Mesothelial cell of epicardium (in vitro differentiated cells): ENCODE results near the gene XRCC6. TPM values are rescaled to one million over a fixed set of nuclear protein-coding genes. Genes with fewer than 3 reads are reported as not detected.

ENCODE experiments used
- DNase-seq, 2 experiments: peaks; one replicate each; pipeline ENCODE4 v3.0.0; 2021; ENCODE audit warnings: low spot score in 2 of 2; ENCODE audit not compliant: unreplicated experiment in 2 of 2
- H3K27ac Mint-ChIP-seq: 2 replicates; pipeline ENCODE4 v1.8.0; 2021; ENCODE audit warnings: mixed read lengths
- H3K27me3 Mint-ChIP-seq: 2 replicates; pipeline ENCODE4 v1.8.0; 2021; ENCODE audit warnings: low read depth, mixed read lengths
- H3K36me3 Mint-ChIP-seq: 2 replicates; pipeline ENCODE4 v1.8.0; 2021; ENCODE audit warnings: mixed read lengths
- H3K4me1 Mint-ChIP-seq: 2 replicates; pipeline ENCODE4 v1.8.0; 2021; ENCODE audit warnings: mixed read lengths
- H3K4me3 Mint-ChIP-seq: 2 replicates; pipeline ENCODE4 v1.8.0; 2021; ENCODE audit warnings: mild to moderate bottlenecking, moderate library complexity, mixed read lengths
- H3K9me3 Mint-ChIP-seq: 2 replicates; pipeline ENCODE4 v1.8.0; 2021; ENCODE audit warnings: mixed read lengths
- CTCF ChIP-seq: fragments of 200-600 bp; sonication (generic); IDR thresholded peaks from one replicate; pipeline ENCODE4 v1.5.0; 2021; ENCODE audit warnings: antibody characterized with exemption; ENCODE audit not compliant: unreplicated experiment
- total RNA-seq: library from RNA; stranded (reverse); gene quantifications from 3 replicates; pipeline ENCODE4 v1.2.1, GENCODE V29; 2021

Gene XRCC6
- total RNA-seq, 1 donor from 2014 or later, result 221 TPM

DNA sequence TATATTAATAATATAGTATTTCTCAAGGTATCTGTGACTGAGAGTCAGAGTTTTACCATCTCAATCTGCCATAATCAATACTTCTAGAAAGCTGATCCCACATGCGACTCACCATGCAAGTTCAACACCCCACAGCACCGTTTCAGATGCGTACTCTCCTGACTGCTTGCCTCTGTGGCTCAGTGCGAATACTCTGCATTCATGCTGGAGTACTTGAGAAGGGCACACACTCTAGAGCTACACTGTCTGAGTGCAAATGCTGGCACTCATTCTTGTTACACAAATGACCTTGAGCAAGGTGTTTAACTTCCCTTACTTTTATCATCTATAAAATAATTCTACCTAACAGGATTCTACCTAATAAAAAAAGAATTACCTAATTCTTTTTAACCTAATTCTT lies 55.0 kb downstream of the XRCC6 start:
- DNase-seq, result no peak
- Mint-ChIP-seq H3K9me3 (no peaks in the 10 kb centered on the region), H3K27ac (no peak overlapping the region), H3K36me3 (peaks cover 18% of the 10 kb centered on the region), H3K4me3 (no peak overlapping the region), H3K27me3 (no peaks in the 10 kb centered on the region), H3K4me1 (no peaks in the 10 kb centered on the region)
- no peak for TF ChIP-seq CTCF

DNA sequence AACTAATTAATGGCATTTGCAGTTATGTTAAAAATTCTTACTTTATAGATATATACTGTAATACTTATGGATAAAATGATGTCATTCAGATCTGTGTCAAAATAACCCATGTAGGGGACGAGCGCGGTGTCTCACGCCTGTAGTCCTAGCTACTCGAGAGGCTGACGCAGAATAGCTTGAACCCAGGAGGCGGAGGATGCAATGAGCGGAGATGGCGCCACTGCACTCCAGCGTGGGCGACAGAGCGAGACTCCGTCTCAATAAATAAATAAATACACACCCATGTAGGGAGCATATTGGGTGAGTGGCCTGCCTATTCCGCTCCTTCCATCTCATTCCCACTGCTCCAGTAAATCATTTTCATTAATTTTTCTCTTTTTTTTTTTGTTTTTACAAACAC lies 60.5 kb downstream of the XRCC6 start:
- no peak for DNase-seq
- TF ChIP-seq CTCF, result no peak
- H3K36me3 Mint-ChIP-seq, result peaks cover 16% of the 10 kb centered on the region
- no peaks in the 10 kb centered on the region for H3K27me3 Mint-ChIP-seq
- H3K27ac Mint-ChIP-seq, result peak overlapping the region; percentile 96
- H3K4me3 Mint-ChIP-seq, result peak overlapping the region; percentile 99
- peaks cover 3% of the 10 kb centered on the region for H3K4me1 Mint-ChIP-seq
- H3K9me3 Mint-ChIP-seq, result no peaks in the 10 kb centered on the region

DNA sequence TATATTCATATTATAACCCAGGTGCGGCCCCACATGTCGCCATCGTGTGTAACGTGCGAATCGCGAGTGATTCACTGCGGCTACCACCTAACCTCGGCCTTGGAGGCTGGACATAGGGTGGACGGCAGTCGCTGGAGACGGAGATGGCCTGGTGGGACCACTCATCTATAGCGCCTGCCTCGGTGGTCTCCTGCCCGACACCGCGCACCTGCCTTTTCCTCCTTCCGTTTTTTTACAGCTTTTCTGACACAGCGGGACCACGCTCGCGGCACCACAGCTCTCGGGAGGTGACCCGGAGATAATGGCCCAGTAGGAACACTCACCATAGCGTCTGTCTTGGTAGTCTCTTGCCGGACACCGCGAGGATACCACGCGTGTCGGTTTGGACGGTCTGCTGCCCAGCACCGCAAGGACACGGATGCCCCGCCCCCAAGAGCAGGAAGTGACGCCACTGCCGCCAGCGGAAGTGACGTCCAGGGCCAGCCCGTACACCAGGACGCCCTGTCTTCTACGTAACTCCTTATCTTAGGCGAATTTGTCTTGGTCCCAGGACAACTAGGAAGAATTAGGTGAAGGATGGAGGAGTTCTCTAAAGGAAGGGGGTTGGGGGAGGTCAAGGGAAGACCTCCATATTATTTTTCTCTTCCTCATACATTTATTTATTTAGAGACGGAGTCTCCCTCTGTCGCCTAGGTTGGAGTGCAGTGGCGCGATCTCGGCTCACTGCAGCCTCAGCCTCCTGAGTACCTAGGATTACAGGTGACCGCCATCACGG lies 61.1 kb downstream of the XRCC6 start:
- H3K4me1 Mint-ChIP-seq, result peaks cover 4% of the 10 kb centered on the region
- DNase-seq, result peak; percentile 72 to 94
- peak overlapping the region; percentile 96 for H3K27ac Mint-ChIP-seq
- TF ChIP-seq CTCF, result no peak
- H3K4me3 Mint-ChIP-seq, result peak overlapping the region; percentile 99
- H3K27me3 Mint-ChIP-seq, result no peaks in the 10 kb centered on the region
- no peaks in the 10 kb centered on the region for H3K9me3 Mint-ChIP-seq
- peaks cover 16% of the 10 kb centered on the region for H3K36me3 Mint-ChIP-seq

DNA sequence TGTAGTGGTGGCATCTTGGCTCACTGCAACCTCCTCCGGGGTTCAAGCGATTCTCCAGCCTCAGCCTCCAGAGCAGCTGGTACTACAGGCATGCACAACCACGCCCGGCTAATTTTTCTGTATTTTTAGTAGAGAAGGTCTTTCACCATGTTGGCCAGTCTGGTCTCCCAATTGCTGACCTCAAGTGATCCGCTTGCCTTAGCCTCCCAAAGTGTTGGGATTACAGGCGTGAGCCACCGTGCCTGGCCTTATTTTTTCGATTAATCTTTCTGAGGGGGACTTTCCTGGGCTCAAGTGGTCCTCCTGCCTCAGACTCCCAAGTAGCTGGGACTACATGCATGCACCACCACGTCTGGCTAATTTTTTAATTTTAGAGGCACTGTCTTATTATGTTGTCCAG lies 62.0 kb downstream of the XRCC6 start:
- TF ChIP-seq CTCF, result no peak
- peak overlapping the region; percentile 99 for H3K4me3 Mint-ChIP-seq
- H3K36me3 Mint-ChIP-seq, result peaks cover 13% of the 10 kb centered on the region
- H3K9me3 Mint-ChIP-seq, result no peaks in the 10 kb centered on the region
- peaks cover 13% of the 10 kb centered on the region for H3K4me1 Mint-ChIP-seq
- peak overlapping the region; percentile 96 for H3K27ac Mint-ChIP-seq
- DNase-seq, result no peak
- no peaks in the 10 kb centered on the region for H3K27me3 Mint-ChIP-seq

DNA sequence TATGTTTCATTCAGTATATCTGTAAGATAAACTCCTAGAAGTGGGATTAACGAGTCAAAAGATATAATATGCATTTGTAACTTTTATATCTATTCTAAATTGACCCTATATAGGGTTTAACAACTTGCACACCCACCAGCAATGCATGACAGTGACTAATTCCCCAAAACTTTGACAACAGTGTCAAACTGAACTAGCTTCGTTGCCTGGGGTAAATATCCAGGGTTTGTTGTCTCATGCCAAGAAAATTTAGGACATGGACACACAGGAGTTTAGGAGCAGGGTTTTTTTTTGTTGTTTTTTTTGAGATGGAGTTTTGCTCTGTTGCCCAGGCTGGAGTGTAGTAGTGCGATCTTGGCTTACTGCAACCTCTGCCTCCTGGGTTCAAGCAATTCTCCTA lies 62.5 kb downstream of the XRCC6 start:
- no peak for DNase-seq
- H3K4me1 Mint-ChIP-seq, result peaks cover 15% of the 10 kb centered on the region
- no peak for TF ChIP-seq CTCF
- peaks cover 8% of the 10 kb centered on the region for H3K36me3 Mint-ChIP-seq
- no peak overlapping the region for H3K27ac Mint-ChIP-seq
- no peak overlapping the region for H3K4me3 Mint-ChIP-seq
- H3K27me3 Mint-ChIP-seq, result no peaks in the 10 kb centered on the region
- no peaks in the 10 kb centered on the region for H3K9me3 Mint-ChIP-seq
